GM06990 (cell line): Measurements from ENCODE around the gene ASIC3.

Experiments used
- DNase-seq: peaks from one replicate; pipeline ENCODE4 v3.0.0-alpha.2; 2011; ENCODE audit not compliant: insufficient read length; ENCODE audit errors: extremely low read depth
- H3K27me3 ChIP-seq: replicated peaks from 2 replicates; pipeline ENCODE4 v1.6.0; 2011; ENCODE audit warnings: low read length; ENCODE audit not compliant: control insufficient read depth, insufficient read depth
- H3K36me3 ChIP-seq: 2 replicates; pipeline ENCODE4 v1.5.1; 2011; ENCODE audit warnings: low read length; ENCODE audit not compliant: control insufficient read depth, insufficient read depth
- H3K4me3 ChIP-seq: replicated peaks from 2 replicates; pipeline ENCODE4 v1.5.1; 2011; ENCODE audit warnings: low read depth, mild to moderate bottlenecking, control low read depth, low read length
- CTCF ChIP-seq: IDR thresholded peaks from 2 replicates; pipeline ENCODE4 v1.5.1; 2011; ENCODE audit warnings: low read length, control low read depth, mild to moderate bottlenecking, inconsistent platforms; ENCODE audit not compliant: insufficient read depth, poor library complexity, severe bottlenecking

ASIC3 gene

GRCh38 chr7:151018421-151019129 is 29.8 kb upstream of the ASIC3 start:
- no peak for DNase-seq
- H3K4me3 ChIP-seq, result no peak overlapping the region
- H3K36me3 ChIP-seq, result no peaks in the 10 kb centered on the region
- H3K27me3 ChIP-seq, result peaks cover 2% of the 10 kb centered on the region
- no peak for TF ChIP-seq CTCF

- no peak for DNase-seq
- no peak overlapping the region for H3K4me3 ChIP-seq
- no peak for TF ChIP-seq CTCF
- no peaks in the 10 kb centered on the region for H3K36me3 ChIP-seq
- H3K27me3 ChIP-seq, result peaks cover 2% of the 10 kb centered on the region
These were observed 29.2 kb upstream of the ASIC3 start for GRCh38 chr7:151019130-151019447.

- H3K27me3 ChIP-seq, result peaks cover 2% of the 10 kb centered on the region
- H3K36me3 ChIP-seq, result no peaks in the 10 kb centered on the region
- TF ChIP-seq CTCF, result no peak
- H3K4me3 ChIP-seq, result no peak overlapping the region
- DNase-seq, result no peak
These were observed 28.1 kb upstream of the ASIC3 start for GRCh38 chr7:151020231-151020630.

GRCh38 chr7:151023232-151023631 is 25.1 kb upstream of the ASIC3 start:
- DNase-seq, result no peak
- Histone ChIP-seq H3K36me3 (no peaks in the 10 kb centered on the region), H3K27me3 (peaks cover 2% of the 10 kb centered on the region), H3K4me3 (no peak overlapping the region)
- TF ChIP-seq CTCF, result no peak

GRCh38 chr7:151024435-151025056 is 23.8 kb upstream of the ASIC3 start, which contains the start of gene ATG9B:
ATG9B (minus strand) TSS chr7:151024494; CDS start chr7:151024423, 71 bp downstream.
- TF ChIP-seq CTCF, result no peak
- Histone ChIP-seq H3K4me3 (no peak within 1 kb of the TSS), H3K27me3 (peaks cover 2% of the 10 kb centered on the region), H3K36me3 (no peaks in the 10 kb centered on the region)
- no peak for DNase-seq
